Testis (tissue), 3 donors: ENCODE measurements around the gene SIL1. TPM values are rescaled to one million over a fixed set of nuclear protein-coding genes. Genes with fewer than 3 reads are reported as not detected.

Source experiments
- DNase-seq: peaks from one replicate; pipeline ENCODE4 v3.0.0-alpha.2; 2019
- H3K27ac ChIP-seq, 2 donors: fragments of 200-600 bp; sonication (generic); one replicate each; pipeline ENCODE4 v1.5.1; 2019
- H3K27me3 ChIP-seq: fragments of 200-600 bp; sonication (generic); one replicate; pipeline ENCODE4 v1.5.1; 2019
- H3K36me3 ChIP-seq: fragments of 200-600 bp; sonication (generic); one replicate; pipeline ENCODE4 v1.5.1; 2017; ENCODE audit warnings: low read depth; ENCODE audit errors: missing control alignments
- H3K4me1 ChIP-seq: fragments of 200-600 bp; sonication (generic); one replicate; pipeline ENCODE4 v1.5.1; 2019
- H3K4me3 ChIP-seq, 2 donors: fragments of 200-600 bp; sonication (generic); one replicate each; pipeline ENCODE4 v1.5.1; 2017 to 2019
- H3K9me3 ChIP-seq: fragments of 200-600 bp; sonication (generic); one replicate; pipeline ENCODE4 v1.5.1; 2017
- CTCF ChIP-seq, 3 experiments: fragments of 450-650 bp in 2 of 3; fragments of 200-600 bp in 1 of 3; sonication (generic) in 1 of 3; IDR thresholded peaks; one replicate each; pipeline ENCODE4 v1.5.1; 2016 to 2019; ENCODE audit warnings: antibody characterized with exemption in 3 of 3, mild to moderate bottlenecking in 2 of 3, moderate library complexity in 1 of 3
- POLR2A ChIP-seq: fragments of 450-650 bp; IDR thresholded peaks from one replicate; pipeline ENCODE4 v1.6.1; 2017; ENCODE audit warnings: antibody characterized with exemption, mild to moderate bottlenecking, moderate library complexity
- WGBS, 2 donors: methylation state at CpG; one replicate each; pipeline ENCODE4 v1.1.5; 2018; 5-methylcytosine and 5-hydroxymethylcytosine counted together
- intact Hi-C: fragments of 100-400 bp; cut with DNase I; formaldehyde crosslinking; loops from one replicate; pipeline ENCODE4 v1.15.1; 2023; ENCODE audit warnings: low total_unique reads
- polyA plus RNA-seq: library from polyadenylated mRNA; stranded (reverse); fragments of 350-450 nt; fragmentation: Illumina TruSeq; extraction: RNeasy Lipid Tissue Mini Kit (QIAGEN cat#74804); gene quantifications from one replicate; pipeline ENCODE4 v1.2.3, GENCODE V29; 2014; ENCODE audit warnings: low read depth, low replicate concordance; ENCODE audit not compliant: insufficient read depth
- total RNA-seq, 2 donors: library from RNA; depleted of rRNA; stranded (reverse); fragments of >200 nt; gene quantifications; one replicate each; pipeline ENCODE4 v1.2.3, GENCODE V29; 2016

SIL1 gene
- total and polyA plus RNA-seq, 3 donors from 2014 or later, result 86.5 to 116 (median 98.2) TPM

GRCh38 chr5:139186261-139186660 lies 11.9 kb downstream of the SIL1 start:
- Histone ChIP-seq H3K4me1 (peaks cover 6% of the 10 kb centered on the region), H3K27ac (no peak overlapping the region)

GRCh38 chr5:139185589-139185988 lies 12.6 kb downstream of the SIL1 start:
- Histone ChIP-seq H3K4me1 (peaks cover 9% of the 10 kb centered on the region), H3K27ac (no peak overlapping the region), H3K9me3 (no peaks in the 10 kb centered on the region), H3K4me3 (no peak overlapping the region), H3K27me3 (no peaks in the 10 kb centered on the region), H3K36me3 (no peaks in the 10 kb centered on the region)
- 61 to 68% methylated on average over 1 of the region's 1 CpG for WGBS, 2 donors
- TF ChIP-seq POLR2A (no peak), CTCF (IDR thresholded peaks at IDR 0.05) (no peak)
- intact Hi-C loops, result no loop called here
- DNase-seq, result no peak

More at GRCh38 chr5:139186261-139186660, 11.9 kb downstream of the SIL1 start:
- Histone ChIP-seq H3K9me3 (no peaks in the 10 kb centered on the region), H3K36me3 (no peaks in the 10 kb centered on the region), H3K4me3 (no peak overlapping the region), H3K27me3 (no peaks in the 10 kb centered on the region)
- 78 to 92% methylated on average over 3 of the region's 3 CpGs for WGBS, 2 donors
- intact Hi-C loops, result no loop called here
- no peak for DNase-seq
- TF ChIP-seq CTCF (IDR thresholded peaks at IDR 0.05) (no peak), POLR2A (no peak)

- intact Hi-C loops, result no loop called here
- WGBS, 2 donors, result 76 to 80% methylated on average over 2 of the region's 2 CpGs
- Histone ChIP-seq H3K9me3 (no peaks in the 10 kb centered on the region), H3K36me3 (no peaks in the 10 kb centered on the region), H3K4me1 (peaks cover 22% of the 10 kb centered on the region), H3K27ac (no peak overlapping the region), H3K27me3 (no peaks in the 10 kb centered on the region), H3K4me3 (no peak overlapping the region)
- no peak for DNase-seq
- TF ChIP-seq CTCF (IDR thresholded peaks at IDR 0.05), result no peak
- TF ChIP-seq POLR2A, result no peak
Observed at GRCh38 chr5:139183502-139183901, 14.7 kb downstream of the SIL1 start.

GRCh38 chr5:139182528-139183296 lies 15.5 kb downstream of the SIL1 start:
- Histone ChIP-seq H3K36me3 (no peaks in the 10 kb centered on the region), H3K4me3 (no peak overlapping the region), H3K9me3 (no peaks in the 10 kb centered on the region), H3K27me3 (no peaks in the 10 kb centered on the region), H3K4me1 (peaks cover 30% of the 10 kb centered on the region), H3K27ac (no peak overlapping the region)
- intact Hi-C loops, result no loop called here
- WGBS, 2 donors, result 92% methylated on average over 4 of the region's 4 CpGs
- DNase-seq, result no peak
- TF ChIP-seq CTCF (IDR thresholded peaks at IDR 0.05) (no peak), POLR2A (no peak)
